NT2/D1 (cell line): ENCODE data around the gene ZFR2.

Source experiments
- SUZ12 ChIP-seq: IDR thresholded peaks from 2 replicates; pipeline ENCODE4 v1.6.1; 2011; ENCODE audit not compliant: insufficient read length, insufficient read depth; ENCODE audit errors: extremely low read depth
- YY1 ChIP-seq: IDR thresholded peaks from 2 replicates; pipeline ENCODE4 v1.6.1; 2011; ENCODE audit not compliant: insufficient read length, insufficient read depth
- ZNF274 ChIP-seq: IDR thresholded peaks from 2 replicates; pipeline ENCODE4 v1.6.1; 2011; ENCODE audit warnings: mild to moderate bottlenecking, low read depth, low read length

- TF ChIP-seq ZNF274 (no peak), YY1 (no peak), SUZ12 (no peak)
Measured at GRCh38 chr19:3819989-3820388, 48.8 kb downstream of the ZFR2 start.
